GM23338 (cell line): Measurements from ENCODE around the gene DIP2C. TPM values are rescaled to one million over a fixed set of nuclear protein-coding genes. Genes with fewer than 3 reads are reported as not detected.
A peak's percentile ranks its signal among the peaks of the same experiment; 100 is the strongest.
"Not testable (repeated sequence)": the region's sequence is repeated elsewhere in the genome, so short reads cannot be mapped to it uniquely, and the experiment has no call there.

Source experiments
- ATAC-seq: fragments of 200-7000 bp; cut with Tn5 transposase; 3 replicates; pipeline ENCODE4 v1.9.1; 2020
- DNase-seq: peaks from one replicate; pipeline ENCODE4 v3.0.0-alpha.2; 2015; ENCODE audit warnings: low spot score
- H2AFZ ChIP-seq: fragments of 200-600 bp; sonication (generic); 2 replicates; pipeline ENCODE4 v1.8.0; 2016; ENCODE audit warnings: antibody characterized with exemption, mild to moderate bottlenecking, moderate library complexity
- H3F3A ChIP-seq: fragments of 200-600 bp; sonication (generic); replicated peaks from 2 replicates; pipeline ENCODE4 v1.8.0; 2017; ENCODE audit warnings: antibody characterized with exemption, mixed run types, low read depth
- H3K27ac ChIP-seq: fragments of 200-600 bp; sonication (generic); 2 replicates; pipeline ENCODE4 v1.6.1; 2016; ENCODE audit warnings: low read depth
- H3K27me3 ChIP-seq: fragments of 200-600 bp; sonication (generic); 2 replicates; pipeline ENCODE4 v1.8.0; 2016; ENCODE audit warnings: mild to moderate bottlenecking, mixed run types, moderate library complexity; ENCODE audit not compliant: insufficient read depth
- H3K36me3 ChIP-seq: fragments of 200-600 bp; sonication (generic); 2 replicates; pipeline ENCODE4 v1.8.0; 2016; ENCODE audit warnings: mild to moderate bottlenecking; ENCODE audit not compliant: insufficient read depth
- H3K4me1 ChIP-seq: fragments of 200-600 bp; sonication (generic); 2 replicates; pipeline ENCODE4 v1.8.0; 2016; ENCODE audit warnings: mild to moderate bottlenecking, moderate library complexity; ENCODE audit not compliant: insufficient read depth
- H3K4me2 ChIP-seq: fragments of 200-600 bp; sonication (generic); 2 replicates; pipeline ENCODE4 v1.7.1; 2017; ENCODE audit warnings: mixed run types
- H3K4me3 ChIP-seq: fragments of 200-600 bp; sonication (generic); 2 replicates; pipeline ENCODE4 v1.6.1; 2016; ENCODE audit warnings: mixed run types
- H3K79me2 ChIP-seq: fragments of 200-600 bp; sonication (generic); replicated peaks from 2 replicates; pipeline ENCODE4 v1.8.0; 2017; ENCODE audit warnings: mild to moderate bottlenecking; ENCODE audit not compliant: insufficient read depth
- H3K9me2 ChIP-seq: fragments of 200-600 bp; sonication (generic); 2 replicates; pipeline ENCODE4 v1.8.0; 2017; ENCODE audit not compliant: insufficient read depth
- H4K20me1 ChIP-seq: fragments of 200-600 bp; sonication (generic); replicated peaks from 2 replicates; pipeline ENCODE4 v1.8.0; 2017; ENCODE audit warnings: mild to moderate bottlenecking; ENCODE audit not compliant: insufficient read depth
- H3K27ac Mint-ChIP-seq: 2 replicates; pipeline ENCODE4 v1.8.0; 2020; ENCODE audit warnings: inconsistent platforms, mild to moderate bottlenecking, moderate library complexity, mixed read lengths
- H3K27me3 Mint-ChIP-seq: 3 replicates; pipeline ENCODE4 v1.8.0; 2022; ENCODE audit warnings: low read depth, mild to moderate bottlenecking, moderate library complexity, mixed read lengths, inconsistent platforms; ENCODE audit not compliant: insufficient read depth, poor library complexity
- H3K36me3 Mint-ChIP-seq: 3 replicates; pipeline ENCODE4 v1.8.0; 2021; ENCODE audit warnings: low read depth, mild to moderate bottlenecking, inconsistent platforms, moderate library complexity, mixed read lengths
- H3K4me1 Mint-ChIP-seq: 3 replicates; pipeline ENCODE4 v1.8.0; 2020; ENCODE audit warnings: mild to moderate bottlenecking, inconsistent platforms, mixed read lengths
- H3K4me3 Mint-ChIP-seq: 3 replicates; pipeline ENCODE4 v1.8.0; 2021; ENCODE audit warnings: moderate library complexity, mild to moderate bottlenecking, inconsistent platforms, mixed read lengths
- H3K9me3 Mint-ChIP-seq: 3 replicates; pipeline ENCODE4 v1.8.0; 2020; ENCODE audit warnings: moderate library complexity, mild to moderate bottlenecking, inconsistent platforms, mixed read lengths
- CREB1 ChIP-seq: fragments of 250-450 bp; sonication (Bioruptor Pico); IDR thresholded peaks from 2 replicates; pipeline ENCODE4 v1.5.0; 2020; ENCODE audit warnings: low read depth, mild to moderate bottlenecking, moderate library complexity
- EZH2phosphoT487 ChIP-seq: fragments of 200-600 bp; sonication (generic); IDR thresholded peaks from one replicate; pipeline ENCODE4 v1.8.1; 2018; ENCODE audit warnings: antibody characterized with exemption; ENCODE audit not compliant: unreplicated experiment
- JUNB ChIP-seq: IDR thresholded peaks from one replicate; pipeline ENCODE4 v1.6.1; 2016; ENCODE audit warnings: antibody characterized with exemption; ENCODE audit not compliant: unreplicated experiment
- NANOG ChIP-seq: IDR thresholded peaks from 2 replicates; pipeline ENCODE4 v1.6.1; 2016; ENCODE audit warnings: antibody characterized with exemption, borderline replicate concordance
- POLR2AphosphoS5 ChIP-seq: IDR thresholded peaks from 2 replicates; pipeline ENCODE4 v1.6.1; 2016; ENCODE audit warnings: antibody characterized with exemption, low read depth
- ZNF114 ChIP-seq: fragments of 250-450 bp; sonication (Bioruptor Pico); IDR thresholded peaks from 2 replicates; pipeline ENCODE4 v1.5.0; 2020; ENCODE audit warnings: mild to moderate bottlenecking, moderate library complexity
- ZNF331 ChIP-seq: fragments of 250-450 bp; sonication (Bioruptor Pico); IDR thresholded peaks from 2 replicates; pipeline ENCODE4 v1.5.0; 2020; ENCODE audit warnings: low read depth, mild to moderate bottlenecking, moderate library complexity
- polyA plus RNA-seq: library from polyadenylated mRNA; unstranded; fragments of >200 nt; fragmentation: Nextera tagmentation; extraction: Ambion mirVana; gene quantifications from 2 replicates; pipeline ENCODE4 v1.2.1, GENCODE V29; 2016
- total RNA-seq: library from RNA; depleted of rRNA; stranded (reverse); fragments of >200 nt; shearing (Covaris generic); gene quantifications from 2 replicates; pipeline ENCODE4 v1.2.3, GENCODE V29; 2014
- TF ChIP-seq, protein P1 (sequence below): IDR thresholded peaks from 2 replicates; pipeline ENCODE4 v1.6.1; 2016; ENCODE audit warnings: antibody characterized with exemption
- TF ChIP-seq, protein P2 (sequence below): fragments of 250-450 bp; sonication (Bioruptor Pico); IDR thresholded peaks from 2 replicates; pipeline ENCODE4 v1.5.0; 2020; ENCODE audit warnings: mild to moderate bottlenecking, moderate library complexity

DIP2C gene
- total and polyA plus RNA-seq, 2 experiments from 2014 or later = 5.1 to 7.7 TPM

DNA sequence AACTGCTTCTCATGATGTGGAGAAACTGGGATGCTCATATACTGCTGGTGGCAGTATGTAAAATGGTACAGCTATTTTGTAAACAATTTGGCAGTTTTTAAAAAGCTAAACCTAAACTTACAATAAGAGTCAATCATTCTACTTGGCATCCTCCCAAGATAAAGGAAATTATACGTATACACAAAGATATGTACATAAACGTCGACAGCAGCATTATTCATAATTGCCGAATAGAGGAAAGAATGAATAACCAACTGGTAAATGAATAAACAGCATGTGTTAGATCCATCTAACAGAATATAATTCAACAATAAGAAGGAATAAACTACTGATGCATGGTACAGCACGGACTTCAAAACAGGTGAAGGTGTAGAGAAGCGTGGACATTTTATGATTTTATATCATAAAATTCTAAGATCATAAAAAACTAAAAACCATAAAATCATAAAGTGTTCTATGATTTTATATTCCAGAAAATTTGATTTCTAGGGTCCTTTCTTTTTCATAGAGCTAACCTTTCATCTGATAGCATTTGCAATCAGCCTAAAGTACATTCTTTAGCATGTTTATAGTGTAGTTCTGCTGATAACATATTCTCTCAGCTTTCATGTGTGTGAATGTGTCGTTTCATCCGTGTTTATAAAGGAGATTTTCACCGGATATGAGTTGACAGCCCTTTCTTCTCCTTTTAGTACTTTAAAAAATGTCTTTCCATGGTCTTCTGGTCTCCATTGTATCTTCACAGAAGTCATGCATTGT is 261.5 kb downstream of the DIP2C start (continued):
- TF ChIP-seq JUNB (no peak), ZNF114 (CRISPR knock-in tag) (no peak), EZH2phosphoT487 (no peak)
- TF ChIP-seq, protein P1, sequence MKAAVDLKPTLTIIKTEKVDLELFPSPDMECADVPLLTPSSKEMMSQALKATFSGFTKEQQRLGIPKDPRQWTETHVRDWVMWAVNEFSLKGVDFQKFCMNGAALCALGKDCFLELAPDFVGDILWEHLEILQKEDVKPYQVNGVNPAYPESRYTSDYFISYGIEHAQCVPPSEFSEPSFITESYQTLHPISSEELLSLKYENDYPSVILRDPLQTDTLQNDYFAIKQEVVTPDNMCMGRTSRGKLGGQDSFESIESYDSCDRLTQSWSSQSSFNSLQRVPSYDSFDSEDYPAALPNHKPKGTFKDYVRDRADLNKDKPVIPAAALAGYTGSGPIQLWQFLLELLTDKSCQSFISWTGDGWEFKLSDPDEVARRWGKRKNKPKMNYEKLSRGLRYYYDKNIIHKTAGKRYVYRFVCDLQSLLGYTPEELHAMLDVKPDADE = no peak

DNA sequence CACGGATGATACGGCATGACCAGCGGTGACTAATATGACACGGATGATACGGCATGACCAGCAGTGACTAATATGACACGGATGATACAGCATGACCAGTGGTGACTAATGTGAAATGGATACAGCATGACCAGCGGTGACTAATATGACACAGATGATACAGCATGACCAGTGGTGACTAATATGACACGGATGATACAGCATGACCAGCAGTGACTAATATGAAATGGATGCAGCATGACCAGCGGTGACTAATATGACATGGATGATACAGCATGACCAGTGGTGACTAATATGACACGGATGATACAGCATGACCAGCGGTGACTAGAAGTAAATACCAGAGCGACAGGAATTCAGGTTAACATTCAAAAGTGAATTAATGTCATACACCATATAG is 264.1 kb downstream of the DIP2C start:
- not testable (repeated sequence) for DNase-seq, H2AFZ ChIP-seq, H3K9me2 ChIP-seq, H4K20me1 ChIP-seq, H3K4me2 ChIP-seq, H3F3A ChIP-seq, H3K79me2 ChIP-seq, H3K27ac ChIP-seq, H3K36me3 ChIP-seq, H3K4me1 Mint-ChIP-seq, H3K9me3 Mint-ChIP-seq, ATAC-seq, H3K4me3 Mint-ChIP-seq, H3K4me3 ChIP-seq, H3K4me1 ChIP-seq, H3K27me3 ChIP-seq, H3K27me3 Mint-ChIP-seq, H3K36me3 Mint-ChIP-seq
- peak overlapping the region; percentile 13; the same call in 1 of the 2 replicates for H3K27ac Mint-ChIP-seq

DNA sequence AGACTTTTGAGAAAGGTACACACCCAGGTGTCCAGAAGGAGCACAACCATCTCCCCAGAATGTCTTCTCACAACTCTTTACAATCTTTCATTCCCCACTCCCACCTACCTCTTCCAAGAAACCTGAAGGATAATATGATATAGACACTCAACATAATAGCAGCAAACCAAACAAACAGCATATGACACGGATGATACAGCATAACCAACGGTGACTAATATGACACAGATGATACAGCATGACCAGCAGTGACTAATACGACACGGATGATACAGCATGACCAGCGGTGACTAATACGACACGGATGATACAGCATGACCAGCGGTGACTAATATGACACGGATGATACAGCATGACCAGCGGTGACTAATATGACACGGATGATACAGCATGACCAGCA is 264.7 kb downstream of the DIP2C start:
- H3K36me3 ChIP-seq, H3K27ac ChIP-seq, H4K20me1 ChIP-seq, H3K27ac Mint-ChIP-seq, H3K27me3 ChIP-seq, H3K4me3 ChIP-seq, H3K4me1 Mint-ChIP-seq, H3K36me3 Mint-ChIP-seq, DNase-seq, H2AFZ ChIP-seq, H3K4me2 ChIP-seq, ATAC-seq, H3K9me3 Mint-ChIP-seq, H3K9me2 ChIP-seq, H3F3A ChIP-seq, H3K27me3 Mint-ChIP-seq, H3K4me1 ChIP-seq, H3K4me3 Mint-ChIP-seq, H3K79me2 ChIP-seq: not testable (repeated sequence)

DNA sequence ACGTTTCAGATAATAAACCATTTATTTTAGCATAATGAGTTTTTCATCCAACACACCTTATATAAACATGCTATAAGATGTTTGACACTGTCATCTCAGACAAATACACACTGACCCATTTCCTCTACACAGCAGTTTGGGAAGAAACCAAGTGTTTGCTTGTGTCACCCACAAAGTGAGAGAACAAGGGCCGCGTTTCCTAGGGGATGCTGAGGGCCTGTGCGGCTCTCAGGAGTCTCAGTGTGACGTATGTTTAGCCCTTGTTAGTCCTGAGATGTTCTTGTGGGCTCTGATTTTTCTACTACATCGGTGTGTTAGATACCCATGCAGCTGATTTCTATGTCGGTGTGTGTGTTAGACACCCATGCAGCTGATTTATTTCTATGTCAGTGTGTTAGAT is 266.3 kb downstream of the DIP2C start:
- Mint-ChIP-seq H3K4me3 (no peak overlapping the region), H3K9me3 (no peaks in the 10 kb centered on the region)
- TF ChIP-seq, protein P2, sequence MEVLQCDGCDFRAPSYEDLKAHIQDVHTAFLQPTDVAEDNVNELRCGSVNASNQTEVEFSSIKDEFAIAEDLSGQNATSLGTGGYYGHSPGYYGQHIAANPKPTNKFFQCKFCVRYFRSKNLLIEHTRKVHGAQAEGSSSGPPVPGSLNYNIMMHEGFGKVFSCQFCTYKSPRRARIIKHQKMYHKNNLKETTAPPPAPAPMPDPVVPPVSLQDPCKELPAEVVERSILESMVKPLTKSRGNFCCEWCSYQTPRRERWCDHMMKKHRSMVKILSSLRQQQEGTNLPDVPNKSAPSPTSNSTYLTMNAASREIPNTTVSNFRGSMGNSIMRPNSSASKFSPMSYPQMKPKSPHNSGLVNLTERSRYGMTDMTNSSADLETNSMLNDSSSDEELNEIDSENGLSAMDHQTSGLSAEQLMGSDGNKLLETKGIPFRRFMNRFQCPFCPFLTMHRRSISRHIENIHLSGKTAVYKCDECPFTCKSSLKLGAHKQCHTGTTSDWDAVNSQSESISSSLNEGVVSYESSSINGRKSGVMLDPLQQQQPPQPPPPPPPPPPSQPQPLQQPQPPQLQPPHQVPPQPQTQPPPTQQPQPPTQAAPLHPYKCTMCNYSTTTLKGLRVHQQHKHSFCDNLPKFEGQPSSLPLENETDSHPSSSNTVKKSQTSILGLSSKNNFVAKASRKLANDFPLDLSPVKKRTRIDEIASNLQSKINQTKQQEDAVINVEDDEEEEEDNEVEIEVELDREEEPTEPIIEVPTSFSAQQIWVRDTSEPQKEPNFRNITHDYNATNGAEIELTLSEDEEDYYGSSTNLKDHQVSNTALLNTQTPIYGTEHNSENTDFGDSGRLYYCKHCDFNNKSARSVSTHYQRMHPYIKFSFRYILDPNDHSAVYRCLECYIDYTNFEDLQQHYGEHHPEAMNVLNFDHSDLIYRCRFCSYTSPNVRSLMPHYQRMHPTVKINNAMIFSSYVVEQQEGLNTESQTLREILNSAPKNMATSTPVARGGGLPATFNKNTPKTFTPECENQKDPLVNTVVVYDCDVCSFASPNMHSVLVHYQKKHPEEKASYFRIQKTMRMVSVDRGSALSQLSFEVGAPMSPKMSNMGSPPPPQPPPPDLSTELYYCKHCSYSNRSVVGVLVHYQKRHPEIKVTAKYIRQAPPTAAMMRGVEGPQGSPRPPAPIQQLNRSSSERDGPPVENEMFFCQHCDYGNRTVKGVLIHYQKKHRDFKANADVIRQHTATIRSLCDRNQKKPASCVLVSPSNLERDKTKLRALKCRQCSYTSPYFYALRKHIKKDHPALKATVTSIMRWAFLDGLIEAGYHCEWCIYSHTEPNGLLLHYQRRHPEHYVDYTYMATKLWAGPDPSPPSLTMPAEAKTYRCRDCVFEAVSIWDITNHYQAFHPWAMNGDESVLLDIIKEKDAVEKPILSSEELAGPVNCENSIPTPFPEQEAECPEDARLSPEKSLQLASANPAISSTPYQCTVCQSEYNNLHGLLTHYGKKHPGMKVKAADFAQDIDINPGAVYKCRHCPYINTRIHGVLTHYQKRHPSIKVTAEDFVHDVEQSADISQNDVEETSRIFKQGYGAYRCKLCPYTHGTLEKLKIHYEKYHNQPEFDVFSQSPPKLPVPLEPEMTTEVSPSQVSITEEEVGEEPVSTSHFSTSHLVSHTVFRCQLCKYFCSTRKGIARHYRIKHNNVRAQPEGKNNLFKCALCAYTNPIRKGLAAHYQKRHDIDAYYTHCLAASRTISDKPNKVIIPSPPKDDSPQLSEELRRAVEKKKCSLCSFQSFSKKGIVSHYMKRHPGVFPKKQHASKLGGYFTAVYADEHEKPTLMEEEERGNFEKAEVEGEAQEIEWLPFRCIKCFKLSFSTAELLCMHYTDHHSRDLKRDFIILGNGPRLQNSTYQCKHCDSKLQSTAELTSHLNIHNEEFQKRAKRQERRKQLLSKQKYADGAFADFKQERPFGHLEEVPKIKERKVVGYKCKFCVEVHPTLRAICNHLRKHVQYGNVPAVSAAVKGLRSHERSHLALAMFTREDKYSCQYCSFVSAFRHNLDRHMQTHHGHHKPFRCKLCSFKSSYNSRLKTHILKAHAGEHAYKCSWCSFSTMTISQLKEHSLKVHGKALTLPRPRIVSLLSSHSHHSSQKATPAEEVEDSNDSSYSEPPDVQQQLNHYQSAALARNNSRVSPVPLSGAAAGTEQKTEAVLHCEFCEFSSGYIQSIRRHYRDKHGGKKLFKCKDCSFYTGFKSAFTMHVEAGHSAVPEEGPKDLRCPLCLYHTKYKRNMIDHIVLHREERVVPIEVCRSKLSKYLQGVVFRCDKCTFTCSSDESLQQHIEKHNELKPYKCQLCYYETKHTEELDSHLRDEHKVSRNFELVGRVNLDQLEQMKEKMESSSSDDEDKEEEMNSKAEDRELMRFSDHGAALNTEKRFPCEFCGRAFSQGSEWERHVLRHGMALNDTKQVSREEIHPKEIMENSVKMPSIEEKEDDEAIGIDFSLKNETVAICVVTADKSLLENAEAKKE (CRISPR knock-in tag) = no peak
- no peak for TF ChIP-seq CREB1 (CRISPR knock-in tag)
- no peak for TF ChIP-seq ZNF331 (CRISPR knock-in tag)
- TF ChIP-seq ZNF114 (CRISPR knock-in tag) = no peak
- TF ChIP-seq POLR2AphosphoS5 = no peak
- no peak for TF ChIP-seq NANOG

More for the DNA sequence above, 266.3 kb downstream of the DIP2C start:
- Mint-ChIP-seq H3K4me1 (no peaks in the 10 kb centered on the region), H3K27me3 (peaks cover 3% of the 10 kb centered on the region), H3K36me3 (peaks cover 3% of the 10 kb centered on the region; the same call in 2 of the 3 replicates), H3K27ac (no peak overlapping the region)
- Histone ChIP-seq H3K36me3 (no peaks in the 10 kb centered on the region), H3K9me2 (no peaks in the 10 kb centered on the region), H3K4me2 (no peak overlapping the region), H3K4me3 (no peak overlapping the region), H2AFZ (no peak overlapping the region), H4K20me1 (peaks cover 5% of the 10 kb centered on the region; the same call in 1 of the 2 replicates), H3K27ac (no peak overlapping the region), H3K4me1 (no peaks in the 10 kb centered on the region), H3K79me2 (no peaks in the 10 kb centered on the region), H3F3A (no peaks in the 10 kb centered on the region), H3K27me3 (no peaks in the 10 kb centered on the region)
- DNase-seq (no peak), ATAC-seq (no peak)
